Measurements from ENCODE around the gene RNF181. TPM values are rescaled to one million over a fixed set of nuclear protein-coding genes. Genes with fewer than 3 reads are reported as not detected.
"Not testable (repeated sequence)": the region's sequence is repeated elsewhere in the genome, so short reads cannot be mapped to it uniquely, and the experiment has no call there.

Gene RNF181
- total and polyA plus RNA-seq, 2 donors = 71.6 to 183 TPM

DNA sequence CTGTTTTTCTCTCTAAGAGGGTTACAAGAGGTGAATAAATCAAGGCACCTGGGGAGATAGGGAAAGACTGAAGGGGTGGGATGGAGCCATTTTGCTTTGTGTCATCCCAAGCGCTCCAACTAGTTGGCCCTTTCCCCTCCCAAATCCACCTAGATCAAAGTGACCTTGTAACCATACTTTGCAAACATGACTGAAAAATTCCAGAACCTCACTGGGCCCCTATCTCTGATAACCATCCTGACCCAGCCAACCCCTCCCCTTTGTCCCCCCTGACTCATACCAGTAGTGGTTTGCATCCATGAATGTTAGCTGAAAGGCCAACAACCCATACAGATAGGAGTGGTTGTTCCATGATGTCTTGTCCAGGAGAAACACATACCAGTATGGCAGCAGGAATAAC lies 37.4 kb upstream of the RNF181 start:
- Histone ChIP-seq H3K27ac (ENCODE audit: low read depth) (no peak overlapping the region), H3K36me3 (ENCODE audit: insufficient read depth) (peaks cover 1% of the 10 kb centered on the region), H3K4me1 (ENCODE audit: insufficient read depth) (peaks cover 2% of the 10 kb centered on the region), H3K4me3 (ENCODE audit: low read depth, low read length) (no peak overlapping the region)
- WGBS = 91% methylated on average over 1 of the region's 1 CpG
- no peak for DNase-seq (ENCODE audit: extremely low spot score)

DNA sequence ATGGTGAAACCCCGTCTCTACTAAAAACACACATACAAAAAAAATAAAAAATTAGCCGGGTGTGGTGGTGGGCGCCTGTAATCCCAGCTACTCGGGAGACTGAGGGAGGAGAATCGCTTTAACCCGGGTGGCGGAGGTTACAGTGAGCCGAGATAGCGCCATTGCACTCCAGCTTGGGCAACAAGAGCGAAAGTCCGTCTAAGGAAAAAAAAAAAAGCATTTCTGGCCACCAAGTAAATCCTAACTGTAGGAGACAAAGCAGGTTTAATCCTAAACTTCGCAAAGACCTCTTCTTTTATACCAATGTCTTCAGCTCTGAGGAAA lies 35.2 kb upstream of the RNF181 start:
- H3K4me1 ChIP-seq (ENCODE audit: insufficient read depth); H3K36me3 ChIP-seq (ENCODE audit: insufficient read depth); DNase-seq (ENCODE audit: extremely low spot score); H3K27ac ChIP-seq (ENCODE audit: low read depth): not testable (repeated sequence)
- H3K4me3 ChIP-seq (ENCODE audit: low read depth, low read length) = peak overlapping the region; percentile 82
- WGBS = 83% methylated on average over 12 of the region's 12 CpGs

DNA sequence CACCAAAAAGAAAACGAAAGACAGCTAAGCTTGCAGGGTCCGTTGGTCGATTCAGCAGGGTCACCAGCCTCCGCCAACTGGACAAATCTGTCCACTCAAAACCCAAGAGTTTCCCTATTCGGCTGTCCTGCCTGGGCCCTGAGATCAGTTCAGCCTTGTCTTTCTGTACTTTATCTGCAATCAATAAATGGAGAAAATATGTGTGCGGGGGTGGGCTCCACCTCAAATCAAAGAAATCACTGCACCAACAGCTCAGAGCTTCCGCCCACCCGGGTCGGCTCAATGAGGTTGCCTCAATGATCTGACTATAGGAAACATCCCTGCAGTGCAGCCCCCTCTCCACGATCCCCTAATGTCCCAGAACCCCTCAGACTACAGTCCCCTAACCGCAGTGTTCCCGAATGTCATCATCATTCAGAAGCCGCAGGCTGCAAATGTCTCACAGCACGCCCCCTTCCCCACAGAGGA lies 34.7 kb upstream of the RNF181 start:
- Histone ChIP-seq H3K4me1 (ENCODE audit: insufficient read depth) (peaks cover 2% of the 10 kb centered on the region), H3K27ac (ENCODE audit: low read depth) (peak overlapping the region; percentile 60)
- WGBS = 2% methylated on average over 14 of the region's 14 CpGs

DNA sequence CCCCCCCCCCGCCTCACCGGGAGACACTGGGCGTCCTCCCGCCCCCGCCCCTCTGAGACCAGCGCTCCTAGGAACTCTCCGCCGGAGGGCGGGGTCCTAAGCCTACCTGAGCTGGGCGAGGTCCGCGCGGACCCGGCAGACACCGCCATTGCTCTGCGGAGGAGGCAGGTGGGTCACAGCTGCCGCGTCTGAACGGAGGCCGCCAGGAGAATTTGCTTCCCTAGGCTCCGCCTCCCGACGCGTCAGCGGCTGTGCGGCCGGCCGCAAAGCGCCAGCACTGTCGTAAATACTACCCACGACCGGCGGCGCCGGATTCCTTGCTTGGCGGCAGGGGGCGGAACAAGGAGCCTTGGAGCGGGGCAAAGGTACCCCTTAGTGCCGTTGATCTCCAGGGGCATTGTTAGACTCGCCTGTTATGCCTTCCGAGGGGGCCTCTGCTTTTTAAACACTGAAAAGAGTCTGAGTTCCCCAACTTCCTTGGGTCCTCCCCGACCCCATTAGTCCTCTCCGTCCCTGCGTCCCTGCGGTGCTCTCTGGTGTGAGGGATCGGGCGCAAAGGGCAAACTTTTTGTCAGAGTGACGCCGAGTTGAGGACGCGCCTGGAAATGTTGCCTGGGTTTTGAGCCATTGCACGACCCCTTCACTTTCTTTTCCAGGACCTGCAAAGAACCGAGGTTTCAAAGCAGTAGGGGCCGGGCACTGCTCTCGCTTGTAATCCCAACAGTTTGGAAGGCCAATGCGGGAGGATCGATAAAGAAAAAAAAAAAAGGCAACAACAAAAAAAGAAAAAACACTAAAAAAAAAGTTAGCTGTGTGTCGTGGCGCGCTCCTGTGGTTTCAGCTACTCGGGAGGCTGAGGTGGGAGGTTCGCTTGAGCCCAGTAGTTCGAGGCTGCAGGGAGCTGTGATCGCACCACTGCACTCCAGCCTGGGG lies 34.0 kb upstream of the RNF181 start, which contains the start of gene GGCX:
GGCX (minus strand) TSS at position 214 of the 933 bp plus-strand sequence; CDS start at position 149, 65 bp downstream.
- peak; percentile 87 for DNase-seq (ENCODE audit: extremely low spot score)
- Histone ChIP-seq H3K4me1 (ENCODE audit: insufficient read depth) (peaks cover 2% of the 10 kb centered on the region), H3K4me3 (ENCODE audit: low read depth, low read length) (peak within 1 kb of the TSS; percentile 82), H3K27ac (ENCODE audit: low read depth) (peak within 1 kb of the TSS; percentile 83), H3K36me3 (ENCODE audit: insufficient read depth) (no peaks in the 10 kb centered on the region)
- WGBS = 4% methylated on average over 64 of the region's 64 CpGs

More for the DNA sequence above, 34.7 kb upstream of the RNF181 start:
- H3K4me3 ChIP-seq (ENCODE audit: low read depth, low read length) = peak overlapping the region; percentile 82
- DNase-seq (ENCODE audit: extremely low spot score) = no peak
- H3K36me3 ChIP-seq (ENCODE audit: insufficient read depth) = no peaks in the 10 kb centered on the region

DNA sequence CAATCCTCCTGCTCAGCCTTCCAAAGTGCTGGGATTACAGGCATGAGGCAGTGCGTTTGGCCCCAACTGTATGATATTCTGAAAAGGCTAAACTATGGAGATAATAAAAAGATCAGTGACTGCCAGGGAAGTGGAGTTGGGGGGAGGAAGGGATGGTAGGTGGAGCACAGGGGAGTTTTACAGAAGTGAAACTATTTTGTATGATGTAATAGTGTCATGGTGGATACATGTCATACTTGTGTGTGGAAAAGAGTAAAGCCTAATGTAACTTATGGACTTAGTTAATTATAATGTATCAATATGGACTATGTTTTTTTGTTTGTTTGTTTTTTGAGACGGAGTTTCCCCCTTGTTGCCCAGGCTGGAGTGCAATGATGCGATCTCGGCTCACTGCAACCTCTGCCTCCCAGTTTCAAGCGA lies 31.4 kb upstream of the RNF181 start:
- Histone ChIP-seq H3K36me3 (ENCODE audit: insufficient read depth) (no peaks in the 10 kb centered on the region), H3K4me1 (ENCODE audit: insufficient read depth) (peaks cover 2% of the 10 kb centered on the region), H3K4me3 (ENCODE audit: low read depth, low read length) (no peak overlapping the region), H3K27ac (ENCODE audit: low read depth) (no peak overlapping the region)
- DNase-seq (ENCODE audit: extremely low spot score) = no peak
- 76% methylated on average over 5 of the region's 5 CpGs for WGBS

DNA sequence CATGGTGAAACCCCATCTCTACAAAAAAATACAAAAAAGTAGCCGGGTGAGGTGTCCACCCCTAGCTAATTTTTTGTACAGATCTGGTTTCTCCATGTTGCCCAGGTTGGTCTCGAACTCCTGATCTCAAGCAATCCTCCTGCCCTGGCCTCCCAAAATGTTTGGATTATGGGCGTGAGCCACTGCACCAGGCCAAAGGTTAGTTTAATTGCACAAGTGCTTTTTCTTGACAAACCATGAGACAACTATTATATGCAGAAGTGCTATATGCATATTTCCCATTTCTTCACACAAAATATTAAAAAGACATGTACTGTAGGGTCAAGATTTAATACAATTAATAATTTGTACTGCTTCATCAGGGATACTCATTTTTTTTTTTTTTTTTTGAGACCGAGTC lies 29.3 kb upstream of the RNF181 start:
- WGBS = 73% methylated on average over 4 of the region's 4 CpGs
- no peak for DNase-seq (ENCODE audit: extremely low spot score)
- no peaks in the 10 kb centered on the region for H3K36me3 ChIP-seq (ENCODE audit: insufficient read depth)
- H3K27ac ChIP-seq (ENCODE audit: low read depth) = no peak overlapping the region
- H3K4me1 ChIP-seq (ENCODE audit: insufficient read depth) = no peaks in the 10 kb centered on the region
- H3K4me3 ChIP-seq (ENCODE audit: low read depth, low read length) = no peak overlapping the region

DNA sequence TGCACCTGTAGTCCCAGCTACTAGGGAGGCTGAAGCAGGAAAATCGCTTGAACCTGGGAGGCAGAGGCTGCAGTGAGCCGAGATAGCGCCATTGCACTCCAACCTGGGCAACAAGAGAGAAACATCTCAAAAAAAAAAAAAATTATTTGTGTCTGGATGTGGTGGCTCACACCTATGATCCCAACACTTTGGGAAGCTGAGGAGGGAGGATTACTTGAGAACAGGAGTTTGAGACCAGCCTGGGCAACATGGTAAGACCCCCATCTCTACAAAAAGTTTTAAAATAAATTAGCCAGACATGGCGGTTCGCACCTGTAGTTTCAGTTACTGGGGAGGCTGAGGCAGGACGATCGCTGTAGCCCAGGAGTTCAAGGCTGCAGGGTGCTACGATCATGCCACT lies 19.8 kb upstream of the RNF181 start:
- WGBS = 89% methylated on average over 8 of the region's 8 CpGs
- no peak overlapping the region for H3K4me3 ChIP-seq (ENCODE audit: low read depth, low read length)
- DNase-seq (ENCODE audit: extremely low spot score) = no peak
- no peaks in the 10 kb centered on the region for H3K36me3 ChIP-seq (ENCODE audit: insufficient read depth)
- peaks cover 2% of the 10 kb centered on the region for H3K4me1 ChIP-seq (ENCODE audit: insufficient read depth)
- no peak overlapping the region for H3K27ac ChIP-seq (ENCODE audit: low read depth)

DNA sequence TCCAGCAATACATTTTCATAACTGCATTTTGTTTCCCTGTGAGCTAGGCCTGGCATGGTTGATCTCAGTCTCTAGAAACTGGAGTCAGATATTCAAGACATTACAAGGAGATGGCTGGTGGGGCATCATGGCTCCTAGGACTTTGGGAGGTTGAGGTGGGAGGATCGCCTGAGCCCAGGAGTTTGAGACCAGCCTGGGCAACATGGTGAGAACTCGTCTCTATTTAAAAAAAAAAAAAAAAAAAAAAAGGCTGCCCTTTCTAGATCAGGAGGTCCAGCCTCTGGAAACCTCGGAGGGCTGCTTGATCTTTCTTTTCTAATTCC lies 18.5 kb upstream of the RNF181 start:
- DNase-seq (ENCODE audit: extremely low spot score) = no peak
- WGBS = 69% methylated on average over 3 of the region's 3 CpGs
- H3K27ac ChIP-seq (ENCODE audit: low read depth) = no peak overlapping the region

DNA sequence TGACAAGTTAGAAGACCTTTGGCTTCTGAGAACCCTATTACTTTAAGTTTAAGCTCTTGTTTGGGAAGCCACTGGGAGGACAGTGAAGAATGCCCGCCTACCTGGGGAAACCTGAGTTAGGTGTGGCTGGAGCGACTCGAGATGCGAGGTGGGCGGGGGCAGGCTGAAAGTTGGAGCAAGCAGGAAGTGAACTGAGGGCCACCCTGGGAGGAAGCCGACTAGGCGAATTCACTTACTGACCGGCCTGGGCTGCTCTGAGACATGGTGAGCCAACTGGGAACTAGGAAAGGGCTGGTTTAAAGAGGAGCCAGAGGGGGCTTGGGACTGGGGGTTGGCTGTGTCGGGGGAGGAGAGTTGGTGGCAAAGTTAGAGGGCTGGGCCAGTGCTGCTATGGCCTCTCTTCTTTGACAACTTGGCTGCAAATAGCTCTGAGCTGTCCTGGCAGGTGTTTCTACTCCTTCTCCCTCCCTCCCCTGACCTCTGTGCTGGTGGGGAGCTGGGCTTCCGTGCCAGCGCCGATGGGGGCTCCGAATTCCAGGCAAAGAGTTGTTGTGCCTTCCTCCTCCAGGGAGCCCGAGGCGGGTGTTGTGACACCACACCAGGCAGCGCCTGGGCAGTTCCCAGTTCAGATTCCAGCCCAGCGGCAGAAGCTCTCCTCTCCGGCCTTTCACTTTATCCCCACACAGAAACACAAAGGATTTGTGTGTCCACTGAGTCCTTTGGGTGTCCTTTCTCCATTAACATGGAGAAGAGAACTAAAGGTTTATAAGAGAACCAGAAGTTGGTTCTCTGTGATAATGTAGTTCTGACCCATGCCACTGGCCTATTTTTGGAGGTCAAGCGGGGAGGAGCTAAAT lies 17.9 kb upstream of the RNF181 start, which contains the start of gene VAMP8:
VAMP8 (plus strand) TSS at position 201 of the 857 bp plus-strand sequence; CDS start at position 262, 61 bp downstream.
- no peak for DNase-seq (ENCODE audit: extremely low spot score)
- 34% methylated on average over 19 of the region's 19 CpGs for WGBS
- H3K27ac ChIP-seq (ENCODE audit: low read depth) = peak within 1 kb of the TSS; percentile 96
- H3K4me1 ChIP-seq (ENCODE audit: insufficient read depth) = peaks cover 2% of the 10 kb centered on the region
- H3K4me3 ChIP-seq (ENCODE audit: low read depth, low read length) = peak within 1 kb of the TSS; percentile 40
- H3K36me3 ChIP-seq (ENCODE audit: insufficient read depth) = no peaks in the 10 kb centered on the region

More for the DNA sequence above, 18.5 kb upstream of the RNF181 start:
- no peaks in the 10 kb centered on the region for H3K36me3 ChIP-seq (ENCODE audit: insufficient read depth)
- peaks cover 2% of the 10 kb centered on the region for H3K4me1 ChIP-seq (ENCODE audit: insufficient read depth)
- no peak overlapping the region for H3K4me3 ChIP-seq (ENCODE audit: low read depth, low read length)

DNA sequence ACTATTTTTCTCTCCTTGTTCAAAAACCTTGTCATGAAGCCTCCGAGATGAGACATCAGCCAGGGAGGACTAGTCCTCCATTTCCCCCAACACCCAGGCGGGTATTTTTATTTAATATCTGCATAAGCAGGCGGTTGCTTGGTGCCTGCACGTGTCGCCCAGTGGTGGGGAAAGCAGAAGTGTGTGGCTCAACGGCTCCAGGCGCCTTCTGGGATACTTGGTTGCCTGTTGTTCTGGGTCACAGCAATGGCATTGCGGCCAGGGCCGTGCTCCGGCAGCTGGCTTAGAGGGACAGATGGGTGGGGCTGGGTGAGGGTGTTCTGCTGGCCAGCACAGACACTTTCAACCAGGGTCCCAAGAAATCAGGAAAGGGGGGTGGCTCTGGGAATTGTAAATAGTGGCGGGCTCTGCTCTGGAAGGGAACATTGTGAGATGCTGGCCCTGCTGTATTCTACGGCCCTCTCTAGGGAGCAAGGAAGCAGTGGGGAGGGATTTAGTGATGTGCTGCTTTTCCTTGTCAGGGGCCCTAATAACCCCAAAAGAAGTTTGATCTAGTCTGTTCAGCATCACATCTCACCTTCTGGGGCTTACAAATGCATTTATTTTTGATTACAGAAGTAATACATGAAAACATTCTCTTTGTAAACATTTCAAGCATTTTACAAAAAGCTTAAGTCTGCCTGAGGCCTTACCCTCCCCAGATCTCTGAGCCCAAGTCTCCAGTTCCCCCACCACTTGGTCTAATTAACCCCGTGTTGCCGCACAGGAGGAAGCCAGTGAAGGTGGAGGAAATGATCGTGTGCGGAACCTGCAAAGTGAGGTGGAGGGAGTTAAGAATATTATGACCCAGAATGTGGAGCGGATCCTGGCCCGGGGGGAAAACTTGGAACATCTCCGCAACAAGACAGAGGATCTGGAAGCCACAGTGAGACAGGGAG lies 17.0 kb upstream of the RNF181 start:
- Histone ChIP-seq H3K27ac (ENCODE audit: low read depth) (peak overlapping the region; percentile 74), H3K4me1 (ENCODE audit: insufficient read depth) (peaks cover 2% of the 10 kb centered on the region), H3K36me3 (ENCODE audit: insufficient read depth) (no peaks in the 10 kb centered on the region), H3K4me3 (ENCODE audit: low read depth, low read length) (peak overlapping the region; percentile 40)
- WGBS = 31% methylated on average over 19 of the region's 19 CpGs
- no peak for DNase-seq (ENCODE audit: extremely low spot score)

DNA sequence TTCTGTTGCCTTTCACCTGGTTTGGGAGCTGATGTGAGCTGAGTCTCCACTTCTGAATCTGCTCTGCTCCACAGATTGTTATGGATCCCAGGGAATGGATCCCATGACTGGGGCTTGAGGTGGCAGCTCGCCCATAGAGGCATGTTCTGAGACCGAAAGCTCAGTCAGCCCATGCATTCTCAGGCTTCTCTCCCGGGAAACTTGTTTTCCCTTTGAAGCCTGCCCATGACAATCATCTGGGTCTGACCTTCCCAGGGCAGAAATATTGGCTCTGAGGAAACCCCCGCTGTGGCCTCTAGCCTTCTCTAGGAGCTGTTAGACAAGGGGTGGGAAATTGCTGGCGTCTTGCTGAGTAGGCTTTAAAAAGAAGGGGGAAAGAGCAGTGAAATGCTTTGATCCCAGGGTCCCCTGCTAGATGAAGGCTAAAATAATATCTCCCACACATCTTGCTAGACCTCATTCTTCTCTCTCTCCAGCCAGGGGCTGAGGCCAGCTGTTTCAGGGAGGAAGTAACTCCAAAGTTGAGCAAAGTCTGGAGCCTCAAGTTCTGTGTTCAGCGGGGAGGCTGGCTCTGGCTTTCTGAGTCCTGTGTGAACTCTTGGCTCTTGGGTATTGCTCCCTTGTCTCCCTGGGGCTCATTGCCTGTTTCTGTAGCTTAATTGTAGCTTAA lies 16.1 kb upstream of the RNF181 start:
- Histone ChIP-seq H3K4me3 (ENCODE audit: low read depth, low read length) (no peak overlapping the region), H3K36me3 (ENCODE audit: insufficient read depth) (no peaks in the 10 kb centered on the region), H3K27ac (ENCODE audit: low read depth) (peak overlapping the region; percentile 74), H3K4me1 (ENCODE audit: insufficient read depth) (peaks cover 2% of the 10 kb centered on the region)
- DNase-seq (ENCODE audit: extremely low spot score) = no peak
- WGBS = 36% methylated on average over 6 of the region's 6 CpGs

DNA sequence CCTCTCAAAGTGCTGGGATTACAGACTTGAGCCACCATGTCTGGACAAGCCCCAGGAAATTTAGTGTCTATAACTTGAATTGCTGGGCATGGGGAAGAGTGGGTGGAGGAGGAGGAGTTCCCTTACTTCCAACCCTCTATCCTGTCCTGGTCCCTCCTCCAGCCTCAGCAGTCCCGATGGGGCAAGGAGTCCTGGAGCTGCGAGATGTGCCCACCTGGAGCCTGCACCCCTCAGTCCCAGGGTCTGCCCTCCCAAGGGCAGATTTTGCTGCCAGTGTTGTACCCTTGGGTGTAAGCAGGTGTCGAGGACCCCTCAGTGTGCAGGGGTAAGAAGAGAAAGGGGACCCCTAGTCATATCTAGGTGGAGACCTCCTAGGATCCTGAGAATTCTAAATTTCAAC lies 15.3 kb upstream of the RNF181 start:
- WGBS = 83% methylated on average over 3 of the region's 3 CpGs
- DNase-seq (ENCODE audit: extremely low spot score) = no peak
- no peaks in the 10 kb centered on the region for H3K36me3 ChIP-seq (ENCODE audit: insufficient read depth)
- H3K27ac ChIP-seq (ENCODE audit: low read depth) = no peak overlapping the region
- H3K4me3 ChIP-seq (ENCODE audit: low read depth, low read length) = no peak overlapping the region
- H3K4me1 ChIP-seq (ENCODE audit: insufficient read depth) = peaks cover 2% of the 10 kb centered on the region

All from urinary bladder (tissue), 4 donors.